Peyer's patch (tissue), 4 donors: ENCODE measurements around the gene TAS2R9.

Source experiments
- CTCF ChIP-seq, 6 experiments: fragments of 450-650 bp in 4 of 6; fragments of 200-600 bp in 2 of 6; sonication (generic) in 1 of 6; IDR thresholded peaks; one replicate each; pipeline ENCODE4 v1.5.1; 2017 to 2019; ENCODE audit warnings: antibody characterized with exemption in 6 of 6, mild to moderate bottlenecking in 3 of 6, moderate library complexity in 1 of 6
- POLR2A ChIP-seq, 2 donors: fragments of 450-650 bp; IDR thresholded peaks; one replicate each; pipeline ENCODE4 v1.5.1; 2017; ENCODE audit warnings: antibody characterized with exemption in 2 of 2, mild to moderate bottlenecking in 2 of 2, moderate library complexity in 2 of 2

- TF ChIP-seq POLR2A (IDR thresholded peaks at IDR 0.05), result no peak
- no peak for TF ChIP-seq CTCF (IDR thresholded peaks at IDR 0.05)
Measured at GRCh38 chr12:10801741-10802140, 8.2 kb downstream of the TAS2R9 start.
